H9 (cell line): ENCODE data around the gene PARP8. TPM values are rescaled to one million over a fixed set of nuclear protein-coding genes. Genes with fewer than 3 reads are reported as not detected.

Source experiments
- DNase-seq: peaks from one replicate; pipeline ENCODE4 v3.0.0-alpha.2; 2017
- H2AFZ ChIP-seq: one replicate; pipeline ENCODE4 v1.6.1; 2013; ENCODE audit warnings: mild to moderate bottlenecking, low read length, control low read depth, moderate library complexity
- H2AK5ac ChIP-seq: 2 replicates; pipeline ENCODE4 v1.6.1; 2013; ENCODE audit warnings: low read length, control low read depth, mixed read lengths; ENCODE audit not compliant: insufficient read length
- H2BK120ac ChIP-seq: one replicate; pipeline ENCODE4 v1.6.1; 2013; ENCODE audit warnings: low read depth, mild to moderate bottlenecking, low read length, control low read depth, inconsistent platforms; ENCODE audit not compliant: poor library complexity, severe bottlenecking
- H2BK12ac ChIP-seq: 2 replicates; pipeline ENCODE4 v1.6.1; 2013; ENCODE audit warnings: low read length, control low read depth, mixed read lengths, low read depth; ENCODE audit not compliant: insufficient read length
- H2BK15ac ChIP-seq: 2 replicates; pipeline ENCODE4 v1.6.1; 2013; ENCODE audit warnings: low read depth, low read length, control low read depth
- H2BK20ac ChIP-seq: one replicate; pipeline ENCODE4 v1.6.1; 2013; ENCODE audit warnings: low read depth, mild to moderate bottlenecking, low read length, control low read depth, inconsistent platforms; ENCODE audit not compliant: poor library complexity, severe bottlenecking
- H2BK5ac ChIP-seq: 2 replicates; pipeline ENCODE4 v1.6.1; 2013; ENCODE audit warnings: low read length, control low read depth, mixed read lengths; ENCODE audit not compliant: insufficient read length
- H3K14ac ChIP-seq: 2 replicates; pipeline ENCODE4 v1.6.1; 2013; ENCODE audit warnings: low read length, control low read depth; ENCODE audit not compliant: insufficient read depth
- H3K18ac ChIP-seq: 2 replicates; pipeline ENCODE4 v1.6.1; 2013; ENCODE audit warnings: low read depth, mild to moderate bottlenecking, mixed read lengths, low read length, control low read depth; ENCODE audit not compliant: insufficient read length
- H3K23ac ChIP-seq: 2 replicates; pipeline ENCODE4 v1.6.1; 2013; ENCODE audit warnings: low read length, control low read depth, mixed read lengths, low read depth; ENCODE audit not compliant: insufficient read length
- H3K23me2 ChIP-seq: 2 replicates; pipeline ENCODE4 v1.6.1; 2013; ENCODE audit warnings: low read depth, mild to moderate bottlenecking, mixed read lengths, low read length, control low read depth; ENCODE audit not compliant: insufficient read length, poor library complexity, severe bottlenecking
- H3K27ac ChIP-seq: 2 replicates; pipeline ENCODE4 v1.5.1; 2013; ENCODE audit warnings: low read length, control low read depth, mixed read lengths, low read depth; ENCODE audit not compliant: insufficient read length
- H3K27me3 ChIP-seq: 2 replicates; pipeline ENCODE4 v1.6.1; 2013; ENCODE audit warnings: low read length, control low read depth, inconsistent platforms; ENCODE audit not compliant: insufficient read depth
- H3K4ac ChIP-seq: 2 replicates; pipeline ENCODE4 v1.6.1; 2013; ENCODE audit warnings: low read depth, mild to moderate bottlenecking, control low read depth, inconsistent platforms, low read length, moderate library complexity
- H3K4me1 ChIP-seq: 2 replicates; pipeline ENCODE4 v1.6.1; 2013; ENCODE audit warnings: low read length, control low read depth, inconsistent platforms; ENCODE audit not compliant: insufficient read depth
- H3K4me2 ChIP-seq: 2 replicates; pipeline ENCODE4 v1.6.1; 2013; ENCODE audit warnings: low read length, control low read depth, mixed read lengths; ENCODE audit not compliant: insufficient read length, insufficient read depth
- H3K56ac ChIP-seq: 2 replicates; pipeline ENCODE4 v1.6.1; 2013; ENCODE audit warnings: low read depth, mild to moderate bottlenecking, mixed read lengths, low read length, control low read depth; ENCODE audit not compliant: insufficient read length
- H3K79me1 ChIP-seq: 2 replicates; pipeline ENCODE4 v1.6.1; 2013; ENCODE audit warnings: low read depth, mild to moderate bottlenecking, moderate library complexity, low read length, control low read depth, inconsistent platforms; ENCODE audit not compliant: insufficient read depth, poor library complexity, severe bottlenecking
- H3K79me2 ChIP-seq: 2 replicates; pipeline ENCODE4 v1.6.1; 2013; ENCODE audit warnings: low read length, control low read depth, inconsistent platforms; ENCODE audit not compliant: insufficient read depth
- H3K9ac ChIP-seq: 2 replicates; pipeline ENCODE4 v1.6.1; 2013; ENCODE audit warnings: low read length, control low read depth, mixed read lengths; ENCODE audit not compliant: insufficient read length; ENCODE audit errors: extremely low read depth
- H3K9me3 ChIP-seq: one replicate; pipeline ENCODE4 v1.6.1; 2013; ENCODE audit warnings: low read depth, low read length, inconsistent platforms; ENCODE audit not compliant: control insufficient read depth
- H3T11ph ChIP-seq: one replicate; pipeline ENCODE4 v1.6.1; 2013; ENCODE audit warnings: mild to moderate bottlenecking, low read length, control low read depth, inconsistent platforms
- H4K20me1 ChIP-seq: one replicate; pipeline ENCODE4 v1.6.1; 2013; ENCODE audit not compliant: control insufficient read depth, insufficient read length, insufficient read depth
- H4K5ac ChIP-seq: 2 replicates; pipeline ENCODE4 v1.6.1; 2013; ENCODE audit warnings: low read depth, mild to moderate bottlenecking, mixed read lengths, low read length, control low read depth; ENCODE audit not compliant: insufficient read length
- H4K8ac ChIP-seq: replicated peaks from 2 replicates; pipeline ENCODE4 v1.6.1; 2013; ENCODE audit warnings: low read length, control low read depth, mixed read lengths, low read depth; ENCODE audit not compliant: insufficient read length
- H4K91ac ChIP-seq: 2 replicates; pipeline ENCODE4 v1.6.1; 2013; ENCODE audit warnings: low read depth, mild to moderate bottlenecking, moderate library complexity, mixed read lengths, low read length, control low read depth; ENCODE audit not compliant: insufficient read length
- H3K27ac Mint-ChIP-seq, 3 experiments: 2 replicates in 2 of 3; 3 replicates in 1 of 3; pipeline ENCODE4 v1.8.0; 2020 to 2021; ENCODE audit warnings: mixed read lengths in 3 of 3, mild to moderate bottlenecking in 1 of 3, moderate library complexity in 1 of 3
- H3K27me3 Mint-ChIP-seq: 2 replicates; pipeline ENCODE4 v1.8.0; 2021; ENCODE audit warnings: low read depth, mild to moderate bottlenecking, moderate library complexity, mixed read lengths
- H3K36me3 Mint-ChIP-seq, 3 experiments: 2 replicates in 2 of 3; 3 replicates in 1 of 3; pipeline ENCODE4 v1.8.0; 2020 to 2021; ENCODE audit warnings: low read depth in 3 of 3, mixed read lengths in 3 of 3; ENCODE audit not compliant: insufficient read depth in 1 of 3
- H3K4me1 Mint-ChIP-seq, 2 experiments: 2 replicates each; pipeline ENCODE4 v1.8.0; 2020; ENCODE audit warnings: mixed read lengths in 2 of 2
- H3K4me3 Mint-ChIP-seq, 2 experiments: 2 replicates in 1 of 2; 3 replicates in 1 of 2; pipeline ENCODE4 v1.8.0; 2020 to 2021; ENCODE audit warnings: mild to moderate bottlenecking in 2 of 2, mixed read lengths in 2 of 2, moderate library complexity in 1 of 2
- H3K9me3 Mint-ChIP-seq, 2 experiments: 2 replicates in 1 of 2; 3 replicates in 1 of 2; pipeline ENCODE4 v1.8.0; 2020; ENCODE audit warnings: mild to moderate bottlenecking in 2 of 2, mixed read lengths in 2 of 2, moderate library complexity in 1 of 2
- CTCF ChIP-seq: fragments of 200-600 bp; sonication (generic); conservative IDR thresholded peaks from 3 replicates; pipeline ENCODE4 v1.8.0; 2021; ENCODE audit warnings: antibody characterized with exemption, mild to moderate bottlenecking
- WGBS: extraction: QIAGEN DNeasy Blood & Tissue Kit; methylation state at CpG from one replicate; pipeline ENCODE4 v1.1.7; 2013; ENCODE audit warnings: missing lambda C conversion rate, low lambda C conversion rate, mixed read lengths; ENCODE audit not compliant: insufficient read length; ENCODE audit errors: extremely low coverage; 5-methylcytosine and 5-hydroxymethylcytosine counted together
- total RNA-seq: library from RNA; stranded (reverse); gene quantifications from 2 replicates; pipeline ENCODE4 v1.2.1, GENCODE V29; 2021

PARP8 gene
- total RNA-seq, 1 experiment from 2014 or later = 34.0 TPM

GRCh38 chr5:50794812-50795211 lies 128.4 kb downstream of the PARP8 start:
- H3K4me1 ChIP-seq = no peaks in the 10 kb centered on the region

More at GRCh38 chr5:50794812-50795211, 128.4 kb downstream of the PARP8 start:
- Mint-ChIP-seq H3K27ac (0 out of 7 replicates have a peak overlapping the region, but pooled peaks of 1 of the 3 experiments have one; percentile 35), H3K4me1 (no peaks in the 10 kb centered on the region), H3K9me3 (0 out of 5 replicates have a peak, but pooled peaks cover 0 to 2% of the 10 kb centered on the region in 2 experiments), H3K27me3 (no peaks in the 10 kb centered on the region), H3K4me3 (no peak overlapping the region), H3K36me3 (peaks cover 15 to 26% (median 18%) of the 10 kb centered on the region in 3 experiments)
- H2BK120ac ChIP-seq = no peak overlapping the region
- H4K8ac ChIP-seq = no peak overlapping the region
- H3K23me2 ChIP-seq = no peaks in the 10 kb centered on the region
- H3K27me3 ChIP-seq = no peaks in the 10 kb centered on the region
- no peak overlapping the region for H2BK20ac ChIP-seq
- H3K27ac ChIP-seq = no peak overlapping the region
- H3K79me1 ChIP-seq = no peaks in the 10 kb centered on the region
- no peak overlapping the region for H2BK15ac ChIP-seq
- no peaks in the 10 kb centered on the region for H4K20me1 ChIP-seq
- no peak overlapping the region for H3K18ac ChIP-seq
- no peak overlapping the region for H2BK12ac ChIP-seq
- H2BK5ac ChIP-seq = no peak overlapping the region
- no peak overlapping the region for H3K23ac ChIP-seq
- H2AFZ ChIP-seq = no peak overlapping the region
- H3K9me3 ChIP-seq = no peaks in the 10 kb centered on the region
- no peak overlapping the region for H4K91ac ChIP-seq
- no peak overlapping the region for H4K5ac ChIP-seq
- H3K56ac ChIP-seq = no peak overlapping the region
- H3T11ph ChIP-seq = no peak overlapping the region
- DNase-seq = no peak
- no peaks in the 10 kb centered on the region for H3K79me2 ChIP-seq
- TF ChIP-seq CTCF = no peak
- H3K9ac ChIP-seq = no peak overlapping the region
- H3K14ac ChIP-seq = no peak overlapping the region
- H2AK5ac ChIP-seq = no peak overlapping the region
- no peak overlapping the region for H3K4me2 ChIP-seq
- no peak overlapping the region for H3K4ac ChIP-seq
- WGBS = no CpG with 5 or more reads among the region's 12 CpGs
